Fibroblast of skin of scalp (primary cell): Measurements from ENCODE around the gene ATP6V0A1.
"Not testable (repeated sequence)": the region's sequence is repeated elsewhere in the genome, so short reads cannot be mapped to it uniquely, and the experiment has no call there.

ENCODE experiments used
- DNase-seq: peaks from one replicate; pipeline ENCODE4 v3.0.0-alpha.2; 2013

ATP6V0A1 gene

DNA sequence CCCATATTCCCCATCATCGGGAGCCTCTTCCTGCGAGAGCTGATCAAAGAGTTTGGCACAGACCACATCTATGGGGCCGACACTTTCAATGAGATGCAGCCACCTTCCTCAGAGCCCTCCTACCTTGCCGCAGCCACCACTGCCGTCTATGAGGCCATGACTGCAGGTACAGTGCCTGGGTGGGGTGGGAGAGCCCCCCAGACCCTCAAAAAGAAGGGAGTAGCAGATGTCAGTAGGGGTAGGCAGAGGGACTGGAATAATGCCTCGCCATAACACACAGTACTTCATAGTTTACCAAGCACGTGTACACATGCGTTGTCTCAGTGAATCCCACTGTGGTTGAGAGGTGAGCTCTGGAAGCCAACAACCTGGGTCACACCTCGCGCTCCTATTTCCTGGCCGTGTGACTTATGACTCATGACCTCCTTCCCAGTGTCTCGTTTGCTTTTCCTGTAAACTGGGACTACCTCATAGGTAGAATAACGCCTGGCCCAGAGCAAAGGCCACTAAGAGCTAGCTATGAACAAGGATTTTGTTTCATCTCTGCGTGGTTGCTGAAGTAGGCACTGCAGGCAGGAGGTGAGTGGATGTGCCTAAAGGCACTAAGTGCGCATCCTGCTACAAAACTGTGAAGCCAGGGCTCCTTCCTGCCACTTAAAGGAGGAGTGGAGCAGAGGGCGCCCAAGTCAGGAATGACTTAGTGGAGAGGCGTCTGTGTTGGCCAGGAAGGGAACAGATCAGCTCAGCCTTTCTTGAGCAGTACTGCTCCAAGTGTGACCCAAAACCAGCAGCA lies 82.6 kb downstream of the ATP6V0A1 start:
- no peak for DNase-seq

DNA sequence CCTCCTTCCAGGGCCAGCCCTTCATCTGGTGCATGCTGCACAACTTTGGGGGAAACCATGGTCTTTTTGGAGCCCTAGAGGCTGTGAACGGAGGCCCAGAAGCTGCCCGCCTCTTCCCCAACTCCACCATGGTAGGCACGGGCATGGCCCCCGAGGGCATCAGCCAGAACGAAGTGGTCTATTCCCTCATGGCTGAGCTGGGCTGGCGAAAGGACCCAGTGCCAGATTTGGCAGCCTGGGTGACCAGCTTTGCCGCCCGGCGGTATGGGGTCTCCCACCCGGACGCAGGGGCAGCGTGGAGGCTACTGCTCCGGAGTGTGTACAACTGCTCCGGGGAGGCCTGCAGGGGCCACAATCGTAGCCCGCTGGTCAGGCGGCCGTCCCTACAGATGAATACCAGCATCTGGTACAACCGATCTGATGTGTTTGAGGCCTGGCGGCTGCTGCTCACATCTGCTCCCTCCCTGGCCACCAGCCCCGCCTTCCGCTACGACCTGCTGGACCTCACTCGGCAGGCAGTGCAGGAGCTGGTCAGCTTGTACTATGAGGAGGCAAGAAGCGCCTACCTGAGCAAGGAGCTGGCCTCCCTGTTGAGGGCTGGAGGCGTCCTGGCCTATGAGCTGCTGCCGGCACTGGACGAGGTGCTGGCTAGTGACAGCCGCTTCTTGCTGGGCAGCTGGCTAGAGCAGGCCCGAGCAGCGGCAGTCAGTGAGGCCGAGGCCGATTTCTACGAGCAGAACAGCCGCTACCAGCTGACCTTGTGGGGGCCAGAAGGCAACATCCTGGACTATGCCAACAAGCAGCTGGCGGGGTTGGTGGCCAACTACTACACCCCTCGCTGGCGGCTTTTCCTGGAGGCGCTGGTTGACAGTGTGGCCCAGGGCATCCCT lies 84.8 kb downstream of the ATP6V0A1 start:
- no peak for DNase-seq

DNA sequence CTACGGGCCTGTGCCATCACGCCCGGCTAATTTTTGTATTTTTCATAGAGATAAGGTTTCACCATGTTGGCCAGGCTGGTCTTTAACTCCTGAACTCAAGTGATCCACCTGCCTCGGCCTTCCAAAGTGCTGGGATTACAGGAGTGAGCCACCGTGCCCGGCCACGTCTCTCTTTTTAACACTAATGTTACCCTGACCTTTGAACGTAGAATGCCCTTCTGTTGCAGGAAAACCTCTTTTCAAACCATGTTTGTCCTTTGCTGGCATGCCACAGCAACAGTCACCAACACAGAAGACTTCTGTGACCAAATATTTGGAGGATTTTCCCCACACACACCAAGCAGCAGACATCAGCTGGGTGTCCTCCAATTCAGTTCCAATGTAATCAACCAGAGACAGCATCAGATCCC lies 86.2 kb downstream of the ATP6V0A1 start:
- no peak for DNase-seq

DNA sequence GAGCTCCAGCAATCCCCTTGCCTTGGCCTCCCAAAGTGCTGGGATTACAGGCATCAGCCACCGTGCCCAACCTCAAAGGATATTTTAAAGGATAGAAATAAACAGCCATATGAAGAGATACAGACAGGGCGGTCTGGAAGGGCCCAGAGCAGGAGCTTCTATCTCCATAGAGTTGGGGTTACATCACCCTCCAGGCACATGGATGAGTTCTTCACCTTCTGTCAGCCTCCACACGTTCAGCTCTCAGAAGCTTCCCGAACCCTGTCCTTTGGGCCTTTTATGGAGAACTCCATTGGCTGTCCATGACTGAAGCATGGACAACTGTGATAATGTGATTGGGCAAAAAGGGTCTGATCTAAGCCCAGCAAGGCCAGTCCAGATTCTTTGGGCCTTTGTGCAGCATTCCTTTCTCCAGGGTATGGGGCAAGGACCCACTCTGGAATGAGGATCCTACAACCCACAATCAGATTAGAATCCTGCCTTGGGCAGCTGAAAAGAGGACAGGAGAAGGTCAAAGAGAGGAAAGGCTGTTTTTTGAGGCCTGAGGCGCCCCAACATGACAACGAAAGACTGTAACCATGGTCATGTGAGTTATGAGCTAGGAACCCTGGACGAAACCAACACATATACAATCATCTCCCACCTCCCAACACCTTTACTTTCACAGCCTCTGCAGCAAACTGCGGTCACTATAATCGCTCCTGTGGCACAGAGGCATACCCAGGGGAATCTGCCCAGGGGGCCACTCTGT lies 87.3 kb downstream of the ATP6V0A1 start:
- DNase-seq: not testable (repeated sequence)

DNA sequence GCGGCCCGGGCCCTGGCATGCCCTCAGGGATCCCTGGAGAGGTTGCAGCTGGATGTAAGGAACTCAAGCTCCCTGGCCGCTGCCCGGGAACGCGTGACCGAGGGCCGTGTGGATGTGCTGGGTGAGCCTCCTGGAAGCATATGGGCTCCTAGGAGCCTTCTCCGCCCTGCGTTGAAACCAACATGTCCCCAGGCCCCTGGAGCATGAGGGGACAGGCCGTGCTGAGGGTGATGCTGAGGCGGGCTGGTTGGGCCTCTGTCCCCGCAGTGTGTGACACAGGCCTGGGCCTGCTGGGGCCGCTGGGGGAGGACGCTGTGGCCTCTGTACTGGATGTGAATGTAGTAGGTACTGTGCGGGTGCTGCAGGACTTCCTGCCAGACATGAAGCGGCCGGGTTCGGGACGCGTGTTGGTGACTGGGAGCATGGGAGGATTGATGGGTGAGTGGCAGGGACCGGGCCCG lies 88.4 kb downstream of the ATP6V0A1 start:
- DNase-seq: no peak

DNA sequence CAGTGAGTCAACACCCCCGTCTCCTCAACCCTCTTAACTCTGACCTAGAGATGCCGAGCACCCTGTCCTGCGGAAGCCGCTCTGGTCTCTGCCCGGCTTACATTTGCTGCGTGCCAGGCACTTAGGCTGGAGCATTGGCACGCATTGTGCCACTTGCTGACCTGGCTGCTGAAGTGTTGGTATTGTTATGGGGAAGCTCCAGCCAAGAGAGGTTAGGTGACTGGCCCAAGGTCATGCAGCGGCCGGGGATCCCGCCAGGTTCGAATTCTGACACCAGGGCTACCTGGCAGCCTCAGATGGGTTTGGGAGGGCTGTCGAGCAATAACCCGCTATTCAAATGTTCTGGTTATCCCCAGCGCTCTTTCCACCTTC lies 89.0 kb downstream of the ATP6V0A1 start:
- DNase-seq: no peak

DNA sequence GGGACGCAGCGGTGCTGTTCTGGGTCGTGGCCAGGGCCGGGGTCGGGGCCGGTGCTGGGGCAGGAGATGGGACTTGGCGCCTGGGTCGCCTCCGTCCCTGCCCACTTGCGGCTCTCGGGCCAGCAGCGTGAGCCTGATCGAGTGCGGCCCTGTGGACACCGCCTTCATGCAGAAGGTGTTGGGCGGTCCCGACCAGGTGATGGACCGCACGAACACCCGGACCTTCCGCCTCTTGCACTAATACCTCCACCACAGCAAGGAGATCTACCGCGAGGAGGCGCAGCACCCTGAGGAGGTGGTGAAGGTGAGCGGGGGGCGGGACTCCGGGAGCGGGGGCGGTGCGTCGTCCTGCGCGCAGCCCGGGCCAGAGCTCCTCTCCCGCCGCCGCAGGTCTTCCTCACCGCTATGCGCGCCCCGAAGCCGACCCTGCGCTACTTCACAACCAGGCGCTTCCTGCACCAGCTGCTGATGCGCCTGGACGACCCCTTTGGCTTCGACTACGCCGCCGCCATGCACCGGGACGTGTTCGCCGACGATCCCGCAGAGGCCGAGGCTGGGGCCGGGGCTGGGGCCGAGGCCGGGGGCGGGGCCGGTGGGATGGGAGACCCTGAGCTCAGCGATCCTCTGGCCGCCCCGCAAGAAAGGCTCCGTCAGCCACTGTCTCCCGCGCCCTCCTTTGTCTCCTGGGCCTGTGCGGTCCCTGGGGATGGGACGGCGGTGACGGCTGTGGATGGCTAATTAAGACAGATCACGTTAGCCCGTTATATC lies 89.6 kb downstream of the ATP6V0A1 start:
- DNase-seq: no peak

DNA sequence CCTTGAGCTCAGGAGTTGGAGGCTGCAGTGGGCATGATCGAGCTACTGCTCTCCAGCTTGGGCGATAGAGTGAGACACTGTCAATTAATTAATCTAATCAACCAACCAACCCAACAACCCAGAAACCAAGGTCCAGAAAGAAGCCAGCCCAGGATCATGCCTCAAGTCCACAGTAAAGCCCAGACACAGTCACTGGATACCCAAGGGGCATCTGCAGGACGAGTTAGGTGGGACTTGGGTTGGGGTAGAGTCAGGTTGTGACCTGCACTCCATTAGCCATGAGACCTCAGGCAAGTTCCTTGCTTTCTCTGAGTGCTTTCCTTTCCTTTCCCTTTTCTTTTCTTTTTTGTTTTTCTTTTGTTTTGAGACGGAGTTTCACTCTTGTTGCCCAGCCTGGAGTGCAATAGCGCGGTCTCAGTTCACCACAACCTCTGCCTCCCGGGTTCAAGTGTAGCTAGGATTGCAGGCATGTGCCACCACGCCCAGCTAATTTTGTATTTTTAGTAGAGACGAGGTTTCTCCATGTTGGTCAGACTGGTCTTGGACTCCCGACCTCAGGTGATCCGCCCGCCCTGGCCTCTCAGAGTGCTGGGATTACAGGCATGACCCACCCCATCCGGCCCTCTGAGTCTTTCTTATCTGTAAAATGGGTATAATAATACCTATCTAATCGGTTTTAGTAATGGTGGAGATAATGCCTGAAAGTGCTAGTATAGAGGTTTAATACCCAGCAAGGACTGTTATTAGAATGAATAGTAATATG lies 90.5 kb downstream of the ATP6V0A1 start:
- DNase-seq: no peak

DNA sequence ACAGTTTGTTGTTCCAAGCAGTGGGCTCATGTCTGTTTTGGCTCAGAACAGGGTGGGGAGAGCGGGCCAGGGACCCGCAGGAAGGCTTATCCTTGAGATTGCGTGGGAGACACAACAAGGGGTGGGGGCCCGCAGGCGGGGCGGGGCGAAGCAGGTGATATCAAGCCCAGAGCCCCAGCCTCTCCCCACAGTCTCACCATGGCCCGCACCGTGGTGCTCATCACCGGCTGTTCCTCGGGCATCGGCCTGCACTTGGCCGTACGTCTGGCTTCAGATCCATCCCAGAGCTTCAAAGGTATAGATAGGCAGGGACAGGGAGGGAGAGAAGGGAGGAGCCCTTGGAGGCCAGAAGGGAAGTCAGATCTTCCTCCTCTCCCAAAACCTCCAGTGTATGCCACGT lies 94.1 kb downstream of the ATP6V0A1 start, which contains the start of gene HSD17B1:
HSD17B1 (plus strand) TSS at position 188 of the 400 bp plus-strand sequence; CDS start at position 199, 11 bp downstream.
- not testable (repeated sequence) for DNase-seq

DNA sequence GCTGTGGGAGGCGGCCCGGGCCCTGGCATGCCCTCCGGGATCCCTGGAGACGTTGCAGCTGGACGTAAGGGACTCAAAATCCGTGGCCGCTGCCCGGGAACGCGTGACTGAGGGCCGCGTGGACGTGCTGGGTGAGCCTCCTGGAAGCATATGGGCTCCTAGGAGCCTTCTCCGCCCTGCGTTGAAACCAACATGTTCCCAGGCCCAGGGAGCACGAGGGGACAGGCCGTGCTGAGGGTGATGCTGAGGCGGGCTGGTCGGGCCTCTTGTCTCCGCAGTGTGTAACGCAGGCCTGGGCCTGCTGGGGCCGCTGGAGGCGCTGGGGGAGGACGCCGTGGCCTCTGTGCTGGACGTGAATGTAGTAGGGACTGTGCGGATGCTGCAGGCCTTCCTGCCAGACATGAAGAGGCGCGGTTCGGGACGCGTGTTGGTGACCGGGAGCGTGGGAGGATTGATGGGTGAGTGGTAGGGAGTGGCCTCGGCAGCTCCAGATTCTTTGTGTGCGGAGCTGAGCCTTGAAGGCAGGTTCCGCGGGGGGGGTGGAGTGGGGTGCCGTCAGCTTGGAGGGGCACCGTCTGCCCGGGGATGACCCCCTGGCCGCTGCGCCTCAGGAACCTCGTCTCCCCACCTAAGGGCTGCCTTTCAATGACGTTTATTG lies 94.6 kb downstream of the ATP6V0A1 start:
- DNase-seq: no peak

DNA sequence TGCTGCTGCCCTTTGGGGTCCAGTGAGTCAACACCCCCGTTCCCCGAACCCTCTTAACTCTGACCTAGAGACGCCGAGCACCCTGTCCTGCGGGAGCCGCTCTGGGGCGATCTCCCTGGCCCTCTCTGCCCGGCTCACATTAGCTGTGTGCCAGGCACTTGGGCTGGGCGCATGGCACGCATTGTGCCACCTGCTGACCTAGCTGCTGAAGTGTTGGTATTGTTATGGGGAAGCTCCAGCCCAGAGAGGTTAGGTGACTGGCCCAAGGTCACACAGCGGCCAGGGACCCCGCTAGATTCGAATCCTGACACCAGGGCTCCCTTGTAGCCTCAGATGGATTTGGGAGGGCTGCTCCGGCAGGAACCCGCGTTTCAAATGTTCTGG lies 95.2 kb downstream of the ATP6V0A1 start:
- DNase-seq: no peak

DNA sequence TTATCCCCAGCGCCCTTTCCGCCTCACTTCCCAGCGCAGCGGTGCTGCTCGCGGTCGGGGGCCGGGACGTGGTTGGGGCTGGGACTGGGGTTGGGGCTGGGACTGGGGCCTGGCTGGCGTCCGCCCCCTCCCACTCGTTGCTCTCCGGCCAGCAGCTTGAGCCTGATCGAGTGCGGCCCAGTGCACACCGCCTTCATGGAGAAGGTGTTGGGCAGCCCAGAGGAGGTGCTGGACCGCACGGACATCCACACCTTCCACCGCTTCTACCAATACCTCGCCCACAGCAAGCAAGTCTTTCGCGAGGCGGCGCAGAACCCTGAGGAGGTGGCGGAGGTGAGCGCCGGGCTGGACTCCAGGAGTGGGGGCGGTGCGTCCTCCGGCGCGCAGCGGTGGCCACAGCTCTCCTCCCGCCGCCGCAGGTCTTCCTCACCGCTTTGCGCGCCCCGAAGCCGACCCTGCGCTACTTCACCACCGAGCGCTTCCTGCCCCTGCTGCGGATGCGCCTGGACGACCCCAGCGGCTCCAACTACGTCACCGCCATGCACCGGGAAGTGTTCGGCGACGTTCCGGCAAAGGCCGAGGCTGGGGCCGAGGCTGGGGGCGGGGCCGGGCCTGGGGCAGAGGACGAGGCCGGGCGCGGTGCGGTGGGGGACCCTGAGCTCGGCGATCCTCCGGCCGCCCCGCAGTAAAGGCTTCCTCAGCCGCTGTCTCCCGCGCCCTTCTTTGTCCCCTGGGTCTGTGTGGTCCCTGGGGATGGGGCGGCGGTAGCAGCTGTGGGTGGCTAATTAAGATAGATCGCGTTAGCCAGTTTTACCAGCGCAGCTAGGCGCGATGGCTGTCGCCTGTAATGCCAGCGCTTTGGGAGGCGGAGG lies 95.8 kb downstream of the ATP6V0A1 start:
- DNase-seq: peak; percentile 80

DNA sequence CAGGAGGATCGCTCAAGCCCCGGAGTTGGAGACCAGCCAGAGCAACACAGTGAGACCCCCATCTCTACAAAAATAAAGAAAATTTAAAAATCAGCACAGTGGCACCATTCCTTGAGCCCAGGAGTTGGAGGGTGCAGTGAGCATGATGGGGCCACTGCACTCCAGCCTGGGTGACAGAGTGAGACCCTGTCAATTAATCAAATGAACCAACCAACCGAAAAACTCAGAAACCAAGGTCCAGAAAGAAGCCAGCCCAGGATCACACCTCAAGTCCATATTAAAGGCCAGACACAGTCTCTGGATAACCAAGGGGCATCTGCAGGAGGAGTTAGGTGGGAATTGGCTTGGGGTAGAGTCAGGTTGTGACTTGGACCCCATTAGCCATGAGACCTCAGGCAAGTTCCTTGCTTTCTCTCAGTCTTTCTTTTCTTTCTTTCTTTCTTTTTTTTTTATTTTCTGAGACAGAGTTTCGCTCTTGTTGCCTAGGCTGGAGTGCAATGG lies 96.5 kb downstream of the ATP6V0A1 start:
- DNase-seq: no peak

DNA sequence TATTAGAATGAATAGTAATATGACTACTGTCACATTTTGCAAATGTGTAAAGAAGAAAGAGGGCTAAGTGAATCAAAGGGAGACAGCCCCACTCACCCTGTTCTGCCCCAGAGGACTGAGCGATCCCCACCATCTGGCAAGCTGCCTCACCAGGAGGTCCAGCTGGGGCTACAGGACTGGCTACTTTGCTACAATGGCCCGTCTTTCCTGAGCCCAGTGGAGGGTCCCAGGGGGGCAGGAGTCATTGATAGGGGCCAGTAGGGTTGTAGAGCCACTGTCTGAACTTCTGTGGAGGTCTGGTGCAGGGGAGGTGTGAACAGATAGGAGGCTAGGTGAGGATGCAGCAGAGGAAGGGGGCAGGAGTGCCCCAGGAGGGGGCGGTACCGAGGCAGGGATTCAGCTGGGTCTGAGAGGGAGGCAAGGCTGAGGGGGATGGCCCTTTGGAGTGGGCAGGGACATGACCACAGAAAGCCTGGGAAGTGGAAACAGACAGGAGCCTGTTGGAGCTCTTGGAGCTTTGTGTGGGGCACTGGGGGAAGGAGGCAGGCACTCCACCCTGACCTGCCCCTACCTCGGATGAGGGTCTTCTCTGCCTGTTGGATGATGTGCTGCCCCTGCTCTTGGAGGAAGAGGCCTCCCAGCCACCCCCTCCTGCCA lies 97.4 kb downstream of the ATP6V0A1 start:
- not testable (repeated sequence) for DNase-seq

DNA sequence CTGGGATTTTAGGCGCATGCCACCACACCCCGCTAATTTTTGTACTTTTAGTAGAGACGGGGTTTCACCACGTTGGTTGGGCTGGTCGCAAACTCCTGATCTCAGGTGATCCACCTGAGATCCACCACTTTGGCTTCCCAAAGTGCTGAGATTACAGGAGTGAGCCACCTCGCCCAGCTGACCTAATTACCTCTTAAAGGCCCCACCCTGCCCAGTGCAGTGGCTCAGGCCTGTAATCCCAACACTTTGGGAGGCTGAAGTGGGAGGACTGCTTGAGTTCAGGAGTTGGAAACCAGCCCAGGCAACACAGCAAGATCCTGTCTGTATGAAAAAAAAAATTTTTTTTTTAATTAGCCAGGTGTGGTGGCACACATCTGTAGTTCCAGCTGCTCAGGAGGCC lies 100.4 kb downstream of the ATP6V0A1 start:
- no peak for DNase-seq

DNA sequence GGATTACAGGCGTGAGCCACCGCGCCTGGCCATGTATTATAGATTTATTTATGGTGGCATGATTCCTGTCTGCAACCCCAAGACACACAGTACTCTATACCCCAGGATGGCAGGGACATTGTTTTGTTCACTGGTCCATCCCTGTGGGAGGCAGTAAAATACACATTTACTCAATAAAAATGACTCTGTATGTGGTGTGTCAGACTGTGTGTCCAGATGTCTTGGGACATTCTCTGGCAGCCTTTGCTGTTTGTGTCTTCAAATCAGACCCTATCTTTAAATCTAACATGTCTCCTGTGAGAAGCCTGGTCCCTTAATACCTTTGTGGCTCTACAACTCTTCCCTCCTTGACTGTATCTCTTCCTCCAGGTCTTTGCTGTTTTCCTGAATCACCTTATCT lies 101.6 kb downstream of the ATP6V0A1 start:
- no peak for DNase-seq

DNA sequence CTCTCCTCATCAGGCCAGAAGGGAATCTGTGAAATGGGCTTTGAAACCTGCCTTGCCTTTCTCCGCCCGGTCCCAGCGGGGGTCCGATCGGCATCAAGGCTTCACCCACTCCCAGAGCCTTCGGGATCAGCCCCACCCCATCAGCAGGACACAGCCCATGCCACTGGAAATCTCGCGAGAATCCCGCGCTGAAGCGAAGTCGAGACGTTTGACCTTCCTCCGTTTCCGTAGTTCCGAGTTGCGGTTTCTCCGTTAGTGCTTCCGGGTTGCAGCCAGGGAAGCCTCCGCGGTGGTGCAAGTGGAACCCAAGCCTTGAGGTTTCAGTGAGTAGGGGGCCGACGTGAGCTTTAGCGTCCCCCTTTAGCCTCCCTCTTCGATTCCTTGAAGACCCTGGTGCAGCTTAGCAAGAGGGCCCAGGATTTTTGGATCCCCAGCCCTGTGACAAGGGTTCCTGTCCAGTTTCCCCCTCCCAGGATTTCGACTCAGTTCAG lies 103.3 kb downstream of the ATP6V0A1 start, which contains the start of gene COASY:
COASY (plus strand) TSS at position 252 of the 491 bp plus-strand sequence. CDS start 475 bp downstream, outside the sequence.
- peak; percentile 99 for DNase-seq

DNA sequence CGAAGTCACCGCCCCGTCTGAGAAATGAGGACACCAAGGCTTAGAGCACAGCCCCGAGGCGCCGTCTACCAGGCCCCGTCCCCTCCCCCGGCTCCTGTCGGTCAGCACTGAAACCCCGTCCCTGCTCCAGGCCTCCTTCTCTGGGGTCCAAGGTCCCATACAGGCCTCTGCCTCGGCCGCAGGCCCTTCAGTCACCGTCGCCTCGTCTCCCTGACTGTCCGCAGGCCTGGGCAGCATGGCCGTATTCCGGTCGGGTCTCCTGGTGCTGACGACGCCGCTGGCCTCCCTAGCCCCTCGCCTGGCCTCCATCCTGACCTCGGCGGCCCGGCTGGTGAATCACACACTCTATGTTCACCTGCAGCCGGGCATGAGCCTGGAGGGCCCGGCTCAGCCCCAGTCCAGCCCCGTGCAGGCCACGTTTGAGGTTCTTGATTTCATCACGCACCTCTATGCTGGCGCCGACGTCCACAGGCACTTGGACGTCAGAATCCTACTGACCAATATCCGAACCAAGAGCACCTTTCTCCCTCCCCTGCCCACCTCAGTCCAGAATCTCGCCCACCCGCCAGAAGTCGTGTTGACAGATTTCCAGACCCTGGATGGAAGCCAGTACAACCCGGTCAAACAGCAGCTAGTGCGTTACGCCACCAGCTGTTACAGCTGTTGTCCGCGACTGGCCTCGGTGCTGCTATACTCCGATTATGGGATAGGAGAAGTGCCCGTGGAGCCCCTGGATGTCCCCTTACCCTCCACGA lies 103.9 kb downstream of the ATP6V0A1 start:
- DNase-seq: no peak
